T-helper 2 cell treated with Interferon-gamma antibody and Interleukin-4, amounts not matched to agents 100 ng/mL and 5 ng/mL, for 36 hours (primary cell): ENCODE results near the gene NPAS1. TPM values are rescaled to one million over a fixed set of nuclear protein-coding genes. Genes with fewer than 3 reads are reported as not detected.
"Not testable (repeated sequence)": the region's sequence is repeated elsewhere in the genome, so short reads cannot be mapped to it uniquely, and the experiment has no call there.

Source experiments
- intact Hi-C: fragments of 100-400 bp; cut with micrococcal nuclease; formaldehyde crosslinking; loops from one replicate; pipeline ENCODE4 v1.15.1; 2023
- total RNA-seq: library from RNA; stranded (reverse); gene quantifications from 2 replicates; pipeline ENCODE4 v1.2.3, GENCODE V29; 2022

Gene NPAS1
- total RNA-seq, 1 donor from 2014 or later, result 0.23 TPM

DNA sequence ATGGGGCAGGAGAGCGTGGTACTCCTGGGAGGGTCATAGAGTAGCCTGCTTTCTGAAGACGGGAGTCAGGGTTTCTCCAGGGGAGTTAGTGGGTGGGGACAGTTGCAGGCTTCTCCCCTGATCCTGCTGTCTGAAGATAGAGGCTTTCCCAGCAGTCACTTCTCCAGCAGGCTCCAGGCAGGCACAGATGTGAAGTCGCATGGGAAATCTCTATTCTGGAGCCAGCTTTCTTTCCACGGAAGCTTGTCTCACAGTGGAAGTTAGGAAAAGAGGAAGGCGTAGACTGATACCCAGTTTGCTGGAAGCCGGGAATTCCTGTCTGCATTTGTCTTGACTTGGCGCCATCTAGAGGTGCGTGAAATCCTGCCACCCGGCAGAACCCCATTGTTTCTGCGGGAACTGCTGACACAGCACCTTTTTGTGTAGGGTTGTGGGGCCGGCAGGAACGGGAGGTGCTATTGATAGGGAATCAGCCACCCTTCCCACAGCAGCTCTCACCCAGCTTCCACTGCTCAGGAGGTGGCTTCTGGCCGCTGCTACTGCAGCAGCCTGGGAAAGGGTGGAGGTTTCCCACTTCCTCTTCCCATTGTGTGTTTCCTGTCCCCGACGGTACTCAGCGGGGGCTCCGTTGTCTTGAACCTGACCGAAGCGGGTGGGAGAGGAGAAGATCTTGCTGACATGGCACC is 28.5 kb upstream of the NPAS1 start:
- intact Hi-C loops, result loop anchor here (1.0 to 5.0 kb wide), 2 partner anchors 54 to 135 kb away; no protein-coding TSS in a partner anchor

DNA sequence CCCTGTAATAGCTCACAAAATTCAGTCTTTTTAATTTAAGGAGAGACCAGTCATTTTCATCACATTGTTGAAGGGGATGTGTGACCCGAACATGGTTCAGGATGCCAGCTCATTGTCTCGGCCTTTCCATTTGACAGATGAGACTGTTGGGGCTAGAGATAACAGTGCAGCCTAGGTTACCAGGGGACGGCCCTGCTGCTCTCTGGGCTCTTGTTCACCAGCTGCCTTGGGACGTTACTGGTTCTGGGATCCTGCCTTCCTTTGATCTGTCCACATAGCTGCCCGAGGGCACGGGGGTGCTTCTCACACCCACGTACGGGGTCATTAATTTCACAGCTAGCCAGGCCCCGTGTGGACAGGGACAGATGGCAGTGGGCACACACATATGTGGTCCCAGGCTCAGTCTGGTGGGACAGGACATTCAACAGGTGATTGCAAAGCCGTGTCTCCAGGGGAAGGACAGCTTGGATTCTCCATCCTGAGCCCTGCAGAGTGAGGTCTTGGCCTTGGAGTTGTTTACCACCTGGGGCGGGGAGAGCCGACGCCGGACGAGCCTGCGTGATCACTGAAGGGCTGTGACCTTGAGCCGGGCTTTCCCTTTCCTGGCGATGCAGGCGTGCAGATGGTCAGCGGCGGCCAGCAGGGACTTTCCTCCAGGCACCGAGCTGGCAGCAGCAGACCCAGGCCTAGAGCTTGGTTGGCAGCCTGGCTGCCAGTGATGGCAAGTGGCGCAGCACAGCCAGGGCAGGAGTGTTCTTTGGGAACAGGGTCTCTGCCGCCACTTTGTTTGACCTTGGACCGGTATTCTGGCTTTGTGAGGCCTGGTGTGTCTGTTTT is 26.7 kb upstream of the NPAS1 start:
- intact Hi-C loops, result loop anchor here (5.0 kb wide), 1 partner anchor 56 kb away; no protein-coding TSS in a partner anchor

DNA sequence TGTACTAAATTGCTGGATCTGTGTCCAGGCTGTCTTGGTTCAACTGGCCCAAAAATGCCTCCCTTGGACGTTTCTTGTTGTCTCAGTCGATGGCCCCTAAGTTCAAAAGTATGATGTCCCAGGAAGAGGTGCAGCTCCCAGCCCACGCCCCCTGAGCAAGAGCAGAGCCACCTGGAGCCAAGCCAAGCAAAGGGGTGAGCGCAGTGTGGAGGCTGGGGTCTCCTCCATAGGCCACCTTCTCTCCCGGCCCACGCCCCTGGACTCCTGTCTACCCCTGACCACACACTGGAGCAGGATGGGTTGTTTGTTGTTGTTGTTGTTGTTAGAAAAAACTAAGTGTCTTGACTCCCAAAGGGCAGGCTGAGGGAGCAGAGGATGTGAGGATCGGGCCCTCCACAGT is 26.0 kb upstream of the NPAS1 start:
- intact Hi-C loops, result loop anchor here (5.0 kb wide), 1 partner anchor 56 kb away; no protein-coding TSS in a partner anchor

DNA sequence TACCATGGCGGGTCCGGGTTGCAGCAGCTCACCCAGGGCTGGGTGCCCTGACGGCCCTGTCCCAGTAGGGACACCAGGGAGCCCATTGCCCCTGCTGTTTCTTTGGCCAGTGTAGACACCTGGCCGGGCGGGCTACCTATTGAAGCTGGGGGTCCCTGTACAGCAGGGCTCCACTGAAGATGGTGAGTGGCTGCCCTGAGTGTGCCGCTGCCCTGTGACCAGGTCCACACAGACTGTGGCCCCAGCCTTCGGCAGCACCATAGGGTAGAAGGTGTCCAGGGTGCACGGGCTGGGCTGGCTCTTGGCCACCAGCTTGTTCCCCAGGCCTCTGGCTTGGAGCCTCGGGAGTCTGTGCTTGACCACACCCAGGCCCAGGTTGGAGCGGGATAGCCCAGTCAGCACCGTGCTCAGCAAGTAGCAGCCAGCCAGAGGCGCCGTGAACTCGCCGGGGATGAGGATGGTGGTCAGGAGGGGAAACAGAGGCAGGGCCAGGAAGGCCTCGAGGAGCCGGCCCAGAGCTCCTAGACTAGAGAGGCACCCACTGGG is 25.4 kb upstream of the NPAS1 start:
- intact Hi-C loops, result loop anchor here (5.0 kb wide), 1 partner anchor 57 kb away; no protein-coding TSS in a partner anchor

DNA sequence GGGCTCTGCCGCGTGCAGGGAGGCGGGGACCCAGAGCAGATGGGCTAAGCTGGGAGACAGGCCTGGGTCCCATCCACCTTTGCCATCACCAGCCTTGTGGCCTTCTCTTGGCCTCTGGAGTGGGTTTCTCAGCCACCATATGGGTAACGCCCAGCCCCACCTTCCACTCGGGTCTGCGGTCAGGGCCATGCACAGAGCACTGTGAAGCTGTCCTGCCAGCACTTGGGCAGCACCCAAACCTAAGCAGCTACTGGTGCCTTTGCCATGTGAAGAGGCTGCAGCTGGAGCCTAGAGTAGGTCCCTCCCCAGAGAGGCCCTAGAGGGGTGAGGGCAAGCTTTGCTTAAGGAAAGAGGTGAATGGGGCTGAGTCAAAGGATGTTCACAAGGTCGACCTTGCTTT is 24.1 kb upstream of the NPAS1 start:
- intact Hi-C loops, result no loop called here

DNA sequence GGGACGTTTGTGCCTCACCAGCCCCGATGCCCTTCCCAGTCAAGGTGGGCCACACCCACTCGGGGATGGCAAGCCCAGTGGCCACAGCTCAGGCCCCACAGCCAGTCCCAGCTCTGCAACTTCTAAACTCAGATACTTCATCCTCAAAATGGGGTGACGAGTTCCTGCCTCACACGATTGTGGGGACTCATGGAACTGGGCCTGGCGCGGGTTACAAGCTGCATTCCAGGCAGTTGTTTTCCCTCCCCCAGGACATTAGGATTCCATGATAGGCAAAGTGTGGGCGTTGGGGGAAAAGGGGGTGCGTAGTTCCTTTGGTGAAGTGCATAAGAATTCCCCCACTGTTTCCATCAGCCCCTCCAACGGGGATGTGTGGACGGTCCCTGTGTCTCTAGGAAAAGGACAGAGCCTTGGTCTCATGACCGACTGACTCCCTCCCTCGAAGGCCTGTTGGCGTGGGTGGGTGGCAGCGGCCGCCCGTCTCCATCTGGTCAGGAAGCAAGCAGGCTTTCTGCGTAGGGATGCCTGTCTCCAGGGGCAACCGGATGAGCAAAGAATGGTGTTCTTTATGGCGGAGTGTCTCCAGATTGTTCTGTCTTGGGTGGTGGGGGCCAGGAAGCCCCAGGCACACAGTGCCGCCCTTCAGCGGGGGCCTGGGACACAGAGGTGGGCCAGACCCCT is 21.1 kb upstream of the NPAS1 start:
- intact Hi-C loops, result no loop called here

DNA sequence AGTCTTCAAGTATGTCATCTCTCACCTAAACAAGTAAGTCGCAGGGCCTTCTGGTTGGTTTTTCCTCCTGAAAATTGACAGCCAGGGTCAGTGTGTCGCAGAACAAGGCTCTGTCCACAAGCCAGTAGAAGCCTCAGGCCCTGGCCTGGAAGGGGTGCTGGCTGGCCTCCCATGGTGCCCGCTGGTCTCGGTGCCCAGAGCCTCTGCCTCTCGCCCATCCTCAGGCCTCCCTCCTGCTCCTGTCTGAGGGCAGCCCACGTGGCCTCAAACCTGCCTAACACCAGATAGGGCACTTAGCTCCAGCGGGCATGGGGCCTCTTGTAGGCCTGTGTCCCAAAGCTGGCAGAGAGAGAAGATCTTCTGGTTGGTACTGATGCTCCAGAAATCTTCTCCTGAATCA is 20.3 kb upstream of the NPAS1 start:
- intact Hi-C loops, result no loop called here

DNA sequence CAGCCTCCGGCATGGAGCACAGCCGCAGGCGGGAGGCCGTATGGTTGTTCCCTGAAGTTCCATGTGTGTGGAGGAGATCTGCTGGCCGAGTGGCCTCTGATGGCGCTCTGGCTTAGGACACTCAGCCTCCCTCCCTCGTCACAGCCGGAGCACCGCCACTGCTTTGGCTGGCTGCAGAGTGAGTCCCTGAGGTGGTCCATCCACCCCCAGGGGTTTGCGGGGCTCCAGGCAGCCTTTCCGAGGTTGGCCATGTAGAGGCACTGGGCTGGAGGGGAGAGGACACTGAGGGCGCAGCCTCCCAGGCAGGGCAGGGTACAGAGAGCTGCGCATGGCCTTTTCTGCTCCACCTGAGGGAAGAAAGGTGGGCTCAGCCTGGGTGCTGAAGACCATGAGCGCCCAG is 19.8 kb upstream of the NPAS1 start:
- intact Hi-C loops, result no loop called here

DNA sequence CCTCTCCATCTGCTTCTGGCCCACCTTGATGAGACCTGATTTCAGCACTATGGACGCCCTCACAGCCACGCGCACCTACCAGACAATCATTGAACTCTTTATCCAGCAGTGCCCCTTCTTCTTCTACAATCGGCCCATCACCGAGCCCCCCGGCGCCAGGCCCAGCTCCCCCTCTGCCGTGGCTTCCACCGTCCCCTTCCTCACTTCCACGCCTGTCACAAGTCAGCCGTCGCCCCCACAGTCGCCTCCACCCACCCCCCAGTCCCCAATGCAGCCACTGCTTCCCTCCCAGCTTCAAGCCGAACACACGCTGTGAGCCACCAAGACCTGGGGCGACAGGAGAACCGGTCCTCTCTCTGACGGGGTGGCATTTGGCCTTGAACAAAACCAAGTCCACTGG is 19.3 kb upstream of the NPAS1 start:
- intact Hi-C loops, result no loop called here

DNA sequence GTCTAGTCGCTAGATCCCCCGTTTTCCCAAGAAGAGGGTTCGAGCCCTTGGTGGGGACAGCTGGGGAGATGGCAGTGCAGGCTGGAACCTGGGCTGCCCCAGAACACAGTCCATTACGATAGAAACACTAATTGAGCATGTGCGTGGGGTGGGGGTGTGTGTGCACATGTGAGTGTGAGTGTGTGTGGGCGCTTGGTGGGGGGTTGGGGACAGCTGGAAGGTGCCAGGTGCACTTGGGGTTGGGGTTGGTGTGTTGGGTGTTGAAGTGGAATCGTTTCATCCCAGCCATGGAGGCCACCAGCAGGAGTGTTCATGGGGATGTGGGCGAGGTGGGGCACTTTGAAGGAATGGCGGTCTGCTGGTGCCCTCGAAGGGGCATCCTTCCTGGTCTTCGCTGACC is 18.1 kb upstream of the NPAS1 start:
- intact Hi-C loops, result no loop called here

DNA sequence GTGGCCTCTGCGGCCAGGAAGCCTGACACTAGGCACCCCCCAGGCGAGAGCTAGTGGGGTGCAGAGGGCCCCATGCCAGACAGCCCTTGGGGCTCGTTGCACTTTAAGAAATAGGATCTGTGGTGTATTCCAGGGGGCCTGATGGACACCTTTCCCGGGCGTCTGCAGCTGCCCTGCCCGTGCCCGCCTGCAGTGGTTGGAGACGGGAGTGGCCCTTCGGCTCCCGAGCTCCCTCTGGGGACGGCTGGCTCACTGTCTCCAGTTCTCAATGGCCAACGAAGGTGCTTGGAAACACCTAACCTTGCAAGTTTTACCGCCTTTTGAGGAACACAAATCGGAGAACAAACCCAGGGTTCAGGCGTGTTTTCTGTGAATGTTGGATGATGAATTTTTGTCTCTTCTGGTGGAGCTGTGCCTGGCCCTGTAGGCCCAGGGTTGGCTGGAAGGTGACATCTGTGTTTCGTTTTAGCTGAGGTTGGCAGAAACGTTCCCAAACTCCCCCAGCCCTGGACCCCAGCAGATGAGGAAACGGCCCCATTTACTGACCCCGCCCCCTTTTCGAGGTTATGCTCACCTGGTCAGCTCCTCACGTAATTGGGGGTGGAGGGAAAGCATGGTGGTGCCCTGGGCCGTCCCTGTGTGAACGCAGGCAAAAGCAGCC is 17.4 kb upstream of the NPAS1 start:
- intact Hi-C loops, result no loop called here

DNA sequence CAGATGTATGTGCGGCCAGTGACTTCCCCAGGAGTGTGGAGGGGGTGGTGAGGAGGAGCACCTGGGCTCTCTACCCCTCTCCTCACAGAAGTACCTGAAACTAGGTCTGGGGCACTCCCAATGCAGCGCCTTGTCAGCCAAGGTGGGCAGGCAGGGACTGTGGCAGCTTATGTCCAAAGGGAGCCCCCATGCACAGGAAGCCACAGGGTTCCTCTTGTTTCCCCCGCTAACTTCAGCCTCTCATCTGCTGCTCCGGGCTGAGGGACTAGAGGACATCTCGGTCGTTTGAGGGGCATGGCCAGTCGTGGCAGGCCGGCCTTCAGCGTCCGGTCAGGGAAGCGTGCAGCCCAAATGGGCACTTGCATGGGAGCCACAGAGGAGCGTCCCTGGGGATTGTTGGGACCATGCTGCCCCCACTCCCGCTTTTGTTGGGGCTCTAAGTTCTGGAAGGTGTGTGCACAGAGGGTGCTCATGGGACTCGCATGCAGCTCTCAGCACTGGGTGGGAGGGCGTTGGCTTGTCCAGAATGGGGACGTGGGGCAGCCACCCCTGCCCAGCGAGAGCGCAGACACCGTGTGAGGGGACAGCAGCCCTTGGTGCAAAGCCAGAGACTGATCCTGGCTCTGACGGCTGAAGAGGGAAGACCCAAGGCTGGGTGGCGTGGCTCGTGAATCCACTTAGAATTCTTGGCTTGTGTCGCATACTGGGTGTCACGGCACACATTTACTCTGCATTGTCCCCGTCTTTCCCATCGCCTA is 16.6 kb upstream of the NPAS1 start:
- intact Hi-C loops, result no loop called here

DNA sequence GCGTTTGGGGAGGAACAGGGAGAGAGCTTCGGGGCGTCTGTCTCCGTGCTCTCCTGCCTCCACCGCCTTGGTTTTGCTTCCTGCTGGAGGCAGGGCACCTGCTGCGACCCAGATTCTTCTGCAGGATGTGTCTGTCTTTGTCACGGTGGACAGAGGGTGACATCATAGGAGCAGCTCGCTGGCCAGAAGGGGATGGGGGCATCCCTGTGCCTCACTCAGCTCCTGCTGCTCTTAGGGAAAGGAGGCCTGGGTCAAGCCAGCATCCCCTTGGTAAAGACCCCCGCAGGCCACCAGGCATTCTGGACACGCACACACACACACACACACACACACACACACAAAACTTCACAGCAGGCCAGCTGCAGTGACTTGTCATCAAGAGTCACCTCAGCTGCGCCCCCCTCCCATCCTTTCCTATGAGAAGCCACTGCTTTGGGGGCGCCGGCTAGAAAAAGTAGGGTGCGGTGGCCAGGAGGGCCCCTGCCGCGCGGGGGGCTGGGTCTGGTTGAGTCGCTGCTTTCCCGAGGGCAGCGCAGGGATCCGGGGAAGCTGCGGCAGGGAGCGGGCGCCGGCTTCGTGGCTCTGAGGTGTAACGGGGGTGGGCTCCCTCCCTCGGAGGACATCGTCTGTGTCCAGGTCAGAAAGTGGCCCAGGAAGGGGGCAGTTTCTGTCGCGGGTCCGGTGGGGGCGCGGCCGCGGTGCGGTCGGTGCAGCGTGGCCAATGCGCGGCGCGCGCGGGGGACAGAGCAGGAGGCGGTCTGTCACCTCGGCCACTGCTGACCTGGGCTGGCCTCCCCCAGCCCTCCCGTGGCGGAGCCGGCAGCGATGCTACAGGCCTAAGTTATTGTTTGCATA is 15.8 kb upstream of the NPAS1 start:
- intact Hi-C loops, result no loop called here

DNA sequence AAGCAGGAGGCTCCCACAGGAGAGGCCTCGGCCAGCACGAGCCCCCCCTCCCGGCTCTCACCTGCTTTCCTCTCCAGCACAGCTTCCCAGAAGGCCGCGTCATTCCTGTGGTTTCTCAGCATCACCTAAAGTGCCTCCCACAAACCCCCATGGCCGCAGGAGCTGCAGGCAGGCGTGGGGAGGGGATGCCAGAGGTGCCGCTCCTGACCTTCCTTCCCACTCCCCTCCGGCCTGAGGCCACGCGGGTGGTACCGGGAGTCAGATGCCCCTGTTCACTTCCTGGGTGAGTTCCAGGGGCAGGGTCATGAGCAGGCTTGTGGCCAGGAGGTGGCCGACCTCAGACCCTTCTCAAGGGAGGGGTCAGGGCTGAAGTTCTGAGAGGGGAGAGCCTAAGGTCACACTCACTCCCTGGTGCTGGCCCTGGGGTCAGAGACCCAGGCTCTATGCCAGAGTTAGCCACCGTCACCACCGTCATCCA is 14.4 kb upstream of the NPAS1 start:
- intact Hi-C loops, result no loop called here

DNA sequence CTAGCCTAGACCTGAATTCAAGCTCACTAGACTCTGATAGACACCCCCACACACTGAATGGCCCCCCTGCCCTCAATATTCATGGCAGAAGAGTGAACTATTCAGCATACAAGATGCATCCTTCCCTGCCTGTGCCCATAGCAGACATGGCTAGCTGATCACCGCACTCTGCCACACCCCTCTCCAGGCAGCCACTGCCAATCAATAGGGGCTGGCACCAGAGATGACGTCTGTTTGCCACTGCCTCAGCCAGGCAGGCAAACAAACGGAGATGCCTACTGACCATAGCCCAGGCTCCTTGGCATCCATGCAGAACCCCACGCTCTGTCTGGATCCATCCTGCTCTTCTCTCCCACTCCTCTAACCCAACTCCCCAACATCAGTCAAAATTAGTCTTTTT is 13.8 kb upstream of the NPAS1 start:
- intact Hi-C loops, result no loop called here

DNA sequence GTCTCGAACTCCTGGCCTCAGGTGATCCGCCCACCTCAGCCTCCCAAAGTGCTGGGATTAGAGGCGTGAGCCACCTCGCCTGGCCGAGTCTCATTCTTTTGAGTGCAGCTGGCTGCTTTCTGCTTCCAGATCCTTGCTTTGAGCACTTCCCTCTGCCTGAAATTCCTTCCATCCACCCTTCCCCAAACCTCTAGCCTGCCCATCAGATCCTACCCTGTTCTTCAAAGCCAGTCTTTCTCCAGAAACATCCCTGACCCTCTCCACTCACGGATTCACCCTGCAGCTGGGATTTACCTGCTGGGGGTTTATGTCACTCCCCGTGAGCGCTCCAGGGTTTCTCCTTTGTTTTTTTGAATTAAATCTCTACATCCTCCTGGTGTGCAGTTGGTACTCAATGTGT is 13.1 kb upstream of the NPAS1 start:
- intact Hi-C loops, result no loop called here

DNA sequence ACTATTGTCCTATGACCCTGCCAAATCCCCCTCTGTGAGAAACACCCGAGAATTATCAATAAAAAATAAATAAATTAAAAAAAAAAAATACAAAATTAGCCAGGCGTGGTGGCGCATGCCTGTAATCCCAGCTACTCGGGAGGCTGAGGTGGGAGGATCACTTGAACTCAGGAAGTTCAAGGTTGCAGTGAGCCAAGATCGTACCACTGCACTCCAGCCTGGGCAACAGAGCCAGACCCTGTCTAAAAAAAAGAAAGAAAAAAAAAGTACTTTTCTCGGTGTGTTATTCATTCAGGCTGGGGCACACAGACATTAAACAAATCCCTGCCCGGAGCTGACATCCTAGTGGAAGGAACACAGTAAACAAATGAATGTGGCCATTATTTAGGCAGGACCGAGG is 9.1 kb upstream of the NPAS1 start:
- intact Hi-C loops, result not testable (repeated sequence)

DNA sequence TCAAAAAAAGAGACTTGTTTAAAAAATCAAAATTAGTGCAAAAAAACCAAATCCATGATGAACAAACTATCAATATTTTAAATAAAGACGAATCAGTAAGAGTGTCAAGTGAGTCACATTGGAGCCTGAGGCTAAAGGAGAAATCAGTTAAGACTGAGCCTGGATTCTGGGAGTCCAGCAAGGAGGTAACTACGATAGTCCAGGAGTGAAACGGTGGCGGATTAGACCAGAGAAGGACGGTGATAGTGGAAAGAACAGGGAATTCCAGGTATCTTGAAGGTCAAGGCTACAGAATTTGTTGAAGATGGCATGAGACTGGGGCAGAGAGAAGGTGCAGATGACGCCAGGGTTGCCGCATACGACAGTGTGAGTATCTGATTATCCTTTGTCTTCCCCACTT is 7.0 kb upstream of the NPAS1 start:
- intact Hi-C loops, result loop anchor here (1.0 kb wide), 2 partner anchors 20 to 113 kb away; no protein-coding TSS in a partner anchor

DNA sequence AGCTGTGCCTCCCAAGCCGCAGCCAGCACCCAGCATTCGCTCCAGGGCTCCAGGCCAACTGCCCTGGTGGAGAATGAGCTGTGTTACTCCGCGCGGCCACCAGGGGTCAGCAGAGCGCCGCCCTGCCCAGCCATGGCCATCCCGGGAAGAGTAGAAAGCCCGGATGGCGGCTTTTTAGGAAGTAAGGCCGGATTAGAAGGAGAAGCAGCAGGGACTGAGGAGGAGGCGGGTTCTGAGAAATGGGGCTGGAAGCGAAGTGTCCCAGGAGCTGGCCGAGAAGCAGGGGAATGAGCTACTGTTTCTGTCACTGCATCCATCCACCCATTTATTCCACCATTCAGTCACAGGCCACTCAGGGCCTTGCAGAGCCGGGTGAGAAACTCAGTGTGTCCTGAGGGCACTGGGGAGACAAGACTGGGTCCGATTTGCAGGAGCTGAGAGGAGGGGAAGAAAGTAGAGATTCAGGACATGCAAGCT is 6.6 kb upstream of the NPAS1 start:
- intact Hi-C loops, result loop anchor here (1.0 kb wide), 2 partner anchors 19 to 112 kb away; no protein-coding TSS in a partner anchor
